Activated CD4-positive, alpha-beta T cell treated with anti-CD3 and anti-CD28 coated beads, Interleukin-2, Interleukin-4, amounts not matched to agents 100 ng/mL and 50 ng/mL, durations not matched to agents 16 hours and 8 hours (primary cell): ENCODE measurements around the gene NRXN3.

Experiments
- DNase-seq: peaks from one replicate; pipeline ENCODE4 v3.0.0-alpha.2; 2020; ENCODE audit warnings: low spot score

NRXN3 gene

GRCh38 chr14:79820866-79821535 lies 1650.8 kb downstream of the NRXN3 start:
- DNase-seq: no peak

- DNase-seq: no peak
These were observed 1651.9 kb downstream of the NRXN3 start for GRCh38 chr14:79822034-79822433.

DNA sequence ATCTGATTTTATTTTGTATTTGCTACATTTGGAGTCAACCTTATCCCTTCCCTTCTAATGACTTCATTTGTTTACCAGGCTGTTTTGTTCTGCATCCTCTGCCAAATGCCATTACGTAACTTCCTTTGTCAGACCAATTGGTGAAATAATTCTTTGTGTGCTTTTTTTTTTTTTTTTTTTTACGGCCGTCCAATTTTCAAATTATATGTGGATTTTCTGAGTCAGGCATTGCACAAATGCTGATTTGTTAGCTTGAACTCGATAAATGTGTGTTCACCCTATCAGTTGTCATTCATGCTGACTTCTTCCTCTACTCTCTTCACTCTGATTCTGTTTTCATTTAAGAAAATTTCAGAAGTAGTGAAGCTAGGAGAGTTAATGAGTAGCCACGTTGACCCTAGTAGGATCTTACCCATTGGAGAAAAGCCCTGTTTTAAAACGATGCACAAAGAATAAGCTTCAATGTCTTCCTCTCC lies 1654.9 kb downstream of the NRXN3 start:
- DNase-seq: no peak

DNA sequence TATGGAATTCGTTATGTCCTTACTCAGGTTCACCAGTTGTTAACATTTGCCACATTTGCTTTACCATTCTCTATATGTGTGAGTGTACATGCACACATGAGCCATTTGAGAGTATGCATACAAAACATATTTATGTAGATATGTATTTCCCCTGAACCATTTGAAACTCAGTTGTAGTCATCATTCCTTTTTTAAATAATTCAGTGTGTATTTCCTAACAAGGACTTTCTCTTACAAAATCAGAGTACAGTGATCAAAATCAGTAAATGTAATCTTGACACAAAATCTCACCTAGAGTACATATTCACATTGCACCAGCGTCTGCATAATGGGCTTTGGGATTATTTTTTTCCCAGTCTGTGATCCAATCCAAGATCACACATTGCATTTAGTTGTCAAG lies 1656.2 kb downstream of the NRXN3 start:
- no peak for DNase-seq

DNA sequence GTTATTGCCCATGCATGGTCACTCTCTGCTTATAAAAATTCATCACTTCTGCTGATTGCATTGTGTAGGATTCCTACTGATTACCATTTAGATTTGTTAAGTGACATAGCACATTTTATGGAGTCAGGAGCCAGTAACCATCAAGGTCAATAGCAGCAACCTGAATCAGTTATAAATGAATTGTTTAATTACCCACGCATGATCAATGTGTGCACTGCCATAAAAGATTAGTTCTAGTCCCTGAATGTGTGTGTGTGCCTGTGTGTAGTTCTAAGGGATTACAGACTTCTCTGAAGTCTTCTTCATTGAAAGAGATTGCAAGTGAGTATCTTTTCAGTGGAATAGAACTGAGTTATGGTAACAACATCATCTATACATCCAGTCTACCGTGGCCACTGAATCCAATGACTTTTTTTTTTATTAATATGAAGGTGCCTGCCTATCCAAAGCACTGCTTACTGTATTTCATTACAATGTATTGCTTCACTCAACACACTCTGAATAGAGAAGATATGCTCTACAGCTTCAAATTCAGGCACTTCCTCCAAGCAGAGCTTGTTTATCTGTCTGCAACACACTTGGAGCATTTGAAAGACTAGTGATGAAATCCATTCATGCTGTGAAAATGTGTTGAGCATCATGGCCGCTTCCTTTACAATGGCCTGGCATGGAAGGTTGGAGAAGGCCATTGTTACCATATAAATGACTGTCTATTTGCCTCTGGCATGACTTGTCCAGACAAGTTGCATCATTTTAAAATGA lies 1659.4 kb downstream of the NRXN3 start:
- no peak for DNase-seq

GRCh38 chr14:79831195-79831892 lies 1661.2 kb downstream of the NRXN3 start:
- no peak for DNase-seq

DNA sequence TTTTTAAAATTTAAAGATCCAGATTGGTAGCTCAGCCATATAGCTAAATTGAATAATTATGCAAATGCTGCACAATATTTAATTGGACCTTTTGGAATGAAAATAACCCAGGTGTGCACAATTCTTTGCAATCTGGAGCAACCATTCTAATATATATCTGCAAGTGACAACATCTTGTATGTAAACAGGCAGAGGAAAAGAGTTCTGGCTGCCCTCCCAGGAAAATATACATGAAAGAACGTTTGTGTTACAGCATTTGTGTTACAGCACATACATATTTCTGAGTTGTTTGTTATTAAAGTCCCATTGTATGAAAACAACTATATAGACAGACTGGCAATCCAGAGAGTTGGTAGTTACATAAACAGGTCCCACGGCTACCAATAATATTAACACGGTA lies 1663.6 kb downstream of the NRXN3 start:
- no peak for DNase-seq

GRCh38 chr14:79834868-79835267 lies 1664.7 kb downstream of the NRXN3 start:
- DNase-seq: no peak

DNA sequence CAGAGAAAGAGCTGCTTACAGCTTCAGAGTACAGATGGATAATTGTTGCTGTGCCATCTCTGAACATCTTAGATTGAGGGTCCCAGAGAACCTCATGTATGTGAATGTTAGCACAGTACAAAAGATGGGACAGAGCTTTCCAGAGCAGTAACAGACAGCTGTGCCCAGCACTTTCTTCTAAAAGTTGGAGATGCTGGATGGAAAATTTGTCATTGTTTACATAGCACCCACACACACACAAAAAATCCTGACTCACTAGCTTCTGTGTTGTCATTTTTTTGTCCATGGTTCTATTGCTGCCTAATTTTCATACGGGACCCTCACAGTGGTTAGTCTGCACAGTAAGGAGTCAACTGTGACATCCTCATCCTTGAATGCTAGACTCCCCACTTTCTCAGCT lies 1666.4 kb downstream of the NRXN3 start:
- no peak for DNase-seq

DNA sequence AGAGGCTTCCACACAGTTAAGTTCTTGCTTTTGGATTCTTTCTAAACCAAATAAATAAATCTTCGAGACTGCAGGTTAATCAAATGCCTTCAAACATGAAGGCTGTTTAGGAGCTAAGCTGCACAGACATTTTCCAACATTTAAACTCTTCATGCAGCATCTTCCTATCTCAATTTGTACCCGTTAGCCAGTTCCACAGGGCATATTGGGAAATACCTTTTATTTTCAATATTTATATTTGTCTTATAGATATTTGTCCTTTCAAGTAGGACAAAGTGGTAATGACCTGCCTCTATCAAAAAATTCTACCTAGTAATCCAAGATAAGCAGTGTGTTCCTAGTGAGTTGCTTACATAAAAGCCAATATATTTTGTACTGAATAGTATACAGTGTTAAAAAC lies 1667.5 kb downstream of the NRXN3 start:
- no peak for DNase-seq

DNA sequence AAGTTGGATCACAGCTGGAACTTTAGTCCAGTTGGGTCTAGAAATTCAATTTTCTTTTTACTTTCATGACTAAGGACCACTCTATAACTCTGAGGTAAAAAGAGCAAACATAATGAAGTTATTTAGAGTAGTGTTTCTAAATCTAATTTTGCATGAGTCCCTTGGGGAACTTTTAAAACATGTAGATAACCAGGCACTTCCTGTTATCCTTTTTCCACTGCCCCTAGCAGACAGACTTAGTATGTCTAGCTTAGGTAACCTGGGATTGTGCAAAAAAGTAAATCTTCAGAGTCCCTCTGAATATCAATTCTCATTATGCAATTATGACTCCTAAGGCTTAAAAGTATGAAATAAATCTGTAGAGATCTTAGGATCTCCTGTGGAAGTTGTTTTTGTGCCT lies 1669.9 kb downstream of the NRXN3 start:
- DNase-seq: no peak

GRCh38 chr14:79840831-79841230 lies 1670.7 kb downstream of the NRXN3 start:
- DNase-seq: no peak

GRCh38 chr14:79841433-79841832 lies 1671.3 kb downstream of the NRXN3 start:
- DNase-seq: no peak

- no peak for DNase-seq
These were observed 1672.1 kb downstream of the NRXN3 start for GRCh38 chr14:79842270-79842669.

- DNase-seq: no peak
These were observed 1683.0 kb downstream of the NRXN3 start for GRCh38 chr14:79852950-79853744.

DNA sequence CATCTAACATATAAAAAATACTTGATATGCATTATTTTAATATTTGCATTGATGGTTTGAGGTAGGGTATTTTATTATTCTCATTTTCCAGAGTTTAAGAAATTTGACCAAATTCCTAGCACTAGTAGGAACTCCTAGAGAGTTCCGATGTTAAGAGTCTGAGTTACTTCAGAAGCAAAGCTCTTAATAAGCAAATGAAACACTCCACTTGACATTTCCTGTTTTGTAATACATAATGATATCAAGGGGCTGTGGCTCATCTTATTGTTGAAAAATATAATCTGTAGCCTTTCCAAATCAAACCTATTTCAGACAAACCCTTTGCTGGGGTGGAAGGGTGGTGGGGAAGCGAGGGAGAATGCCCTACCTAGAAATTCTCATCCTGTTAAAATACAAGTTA lies 1685.6 kb downstream of the NRXN3 start:
- no peak for DNase-seq

DNA sequence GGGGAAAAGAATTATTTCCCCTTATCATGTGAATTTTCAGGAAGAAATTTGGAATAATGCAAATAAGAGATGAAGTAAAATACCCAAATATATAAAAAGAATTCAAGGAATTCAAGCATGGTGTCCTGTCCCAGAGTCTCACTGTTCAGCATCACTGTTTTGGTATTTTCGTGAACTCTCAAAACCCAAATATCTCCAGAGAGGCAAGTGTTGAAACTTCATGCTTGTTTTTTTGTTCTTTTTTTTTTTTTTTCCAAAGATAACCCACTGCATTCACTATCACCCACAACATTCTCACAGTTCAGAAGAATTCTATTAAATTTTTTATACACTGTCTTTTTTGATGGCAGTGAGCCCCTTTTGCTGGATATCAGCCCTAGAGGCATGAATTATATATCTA lies 1686.2 kb downstream of the NRXN3 start:
- no peak for DNase-seq

GRCh38 chr14:79861111-79861510 lies 1690.9 kb downstream of the NRXN3 start:
- DNase-seq: no peak

- no peak for DNase-seq
These were observed 1691.9 kb downstream of the NRXN3 start for GRCh38 chr14:79862045-79862444.

- no peak for DNase-seq
These were observed 1701.0 kb downstream of the NRXN3 start for GRCh38 chr14:79871136-79871535.

DNA sequence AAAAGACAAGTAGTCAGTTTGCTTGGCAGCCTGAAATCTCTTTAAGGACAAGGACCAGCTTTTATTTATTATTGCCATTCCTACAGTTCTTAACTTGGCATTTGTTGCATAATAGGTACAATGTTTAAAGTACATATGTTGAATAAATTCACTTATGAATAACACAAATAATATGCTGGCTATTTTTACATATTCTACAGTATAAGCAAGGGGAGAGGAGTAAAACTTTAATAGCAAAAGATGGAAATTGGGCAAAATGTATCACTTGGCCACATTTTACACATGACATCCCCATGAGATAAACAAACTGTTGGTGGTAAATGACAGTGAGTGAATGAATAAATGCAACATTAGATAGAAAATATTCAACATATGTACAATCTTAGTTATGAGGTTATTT lies 1708.1 kb downstream of the NRXN3 start:
- DNase-seq: no peak

- no peak for DNase-seq
These were observed 1708.6 kb downstream of the NRXN3 start for GRCh38 chr14:79878785-79879184.
